ENCODE measurements around the gene C14orf93.

The C14orf93 gene

DNA sequence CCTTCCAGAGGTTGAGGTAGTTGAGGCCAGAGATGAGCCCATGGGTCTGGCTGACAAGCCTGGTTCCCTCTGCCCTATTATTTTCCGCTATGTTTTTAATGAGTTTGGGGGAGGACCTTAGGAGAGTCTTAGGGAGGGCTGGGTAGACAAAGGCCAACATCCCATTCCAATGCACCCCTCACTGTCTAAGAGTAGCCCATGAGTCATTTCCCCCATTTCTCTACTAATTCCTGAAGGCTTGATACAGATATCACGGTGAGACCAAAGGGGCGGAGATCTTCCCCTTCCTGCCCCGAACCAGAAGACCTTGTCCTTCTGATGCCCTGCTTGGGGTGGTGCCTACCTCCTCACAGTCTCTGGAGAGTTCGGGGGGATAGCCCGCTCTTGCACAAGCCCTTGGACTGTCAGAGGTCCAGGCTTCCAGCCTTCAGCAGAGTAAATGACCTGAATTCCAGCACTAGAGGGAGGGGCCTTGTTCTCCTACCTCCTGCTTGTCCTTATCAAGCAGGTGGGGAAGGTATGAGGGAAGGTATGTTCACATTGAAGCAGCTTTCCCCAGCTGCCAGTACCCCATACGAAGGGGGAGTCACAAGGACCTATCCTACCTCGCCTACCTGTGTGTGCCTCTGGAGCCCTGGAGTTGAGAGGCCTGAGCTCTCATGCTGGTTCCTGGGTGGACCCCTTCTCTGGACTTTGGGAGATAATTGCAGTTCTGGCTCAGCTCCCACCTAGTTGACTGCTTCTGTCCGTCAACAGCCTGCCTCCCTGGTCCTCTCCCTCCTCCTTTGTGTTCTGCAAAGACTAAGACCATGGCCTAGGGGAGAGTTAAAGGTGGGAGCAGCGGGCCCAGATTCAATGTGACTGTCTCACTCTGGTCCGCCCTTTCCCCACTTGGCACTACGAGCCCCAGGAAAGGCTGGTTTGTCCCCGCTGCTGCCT is 35.7 kb upstream of the C14orf93 start:
- DNase-seq: no peak

DNA sequence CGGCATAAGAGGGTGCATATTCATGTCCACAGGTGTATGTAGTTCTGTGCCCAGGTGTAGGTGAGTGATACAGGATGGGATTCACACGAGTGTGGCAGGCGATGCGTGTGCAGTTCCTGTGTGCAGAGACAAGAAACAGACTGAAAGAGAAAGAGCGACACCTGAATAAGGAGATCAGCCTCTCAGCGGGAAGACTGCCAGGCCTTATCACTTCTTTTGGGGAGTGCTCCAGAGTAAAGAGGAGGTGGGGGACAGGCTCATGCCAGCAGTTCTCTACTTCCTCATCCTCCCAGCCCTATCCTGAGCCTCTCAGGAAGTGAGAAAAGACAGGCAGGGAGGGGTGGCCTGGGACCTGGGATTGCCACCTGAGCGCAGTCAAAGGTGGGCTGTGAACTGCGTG is 34.9 kb upstream of the C14orf93 start:
- no peak for DNase-seq

- DNase-seq: no peak
Measured at GRCh38 chr14:23043754-23044153, 33.8 kb upstream of the C14orf93 start.

GRCh38 chr14:23043145-23043544 is 33.2 kb upstream of the C14orf93 start:
- no peak for DNase-seq

- no peak for DNase-seq
Measured at GRCh38 chr14:23042162-23042965, 32.4 kb upstream of the C14orf93 start, which contains the start of gene PSMB11. TSS of gene PSMB11 (plus strand) at chr14:23042212. CDS start at chr14:23042226, 14 bp downstream.

DNA sequence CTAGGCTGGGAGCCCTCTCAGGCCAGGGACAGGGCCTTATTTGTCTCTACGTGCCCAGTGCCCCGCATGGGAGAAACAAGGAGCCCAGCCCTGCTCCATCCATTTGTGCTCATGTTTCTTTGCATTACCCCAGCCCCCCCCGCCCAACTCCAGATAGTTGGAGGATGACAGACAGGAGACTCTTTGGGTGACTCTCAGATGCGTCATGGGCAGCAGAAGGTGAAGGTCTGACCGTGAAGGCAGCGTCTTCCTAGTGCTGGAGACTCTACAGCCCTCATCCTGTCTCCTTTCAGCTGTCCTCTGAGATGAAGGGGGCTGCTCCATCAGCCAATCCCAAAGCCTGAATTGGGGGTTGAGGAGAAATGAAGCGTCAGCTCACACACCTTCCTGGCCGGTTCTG is 31.8 kb upstream of the C14orf93 start:
- DNase-seq: no peak

- DNase-seq: no peak
Measured at GRCh38 chr14:23040100-23040499, 30.2 kb upstream of the C14orf93 start.

DNA sequence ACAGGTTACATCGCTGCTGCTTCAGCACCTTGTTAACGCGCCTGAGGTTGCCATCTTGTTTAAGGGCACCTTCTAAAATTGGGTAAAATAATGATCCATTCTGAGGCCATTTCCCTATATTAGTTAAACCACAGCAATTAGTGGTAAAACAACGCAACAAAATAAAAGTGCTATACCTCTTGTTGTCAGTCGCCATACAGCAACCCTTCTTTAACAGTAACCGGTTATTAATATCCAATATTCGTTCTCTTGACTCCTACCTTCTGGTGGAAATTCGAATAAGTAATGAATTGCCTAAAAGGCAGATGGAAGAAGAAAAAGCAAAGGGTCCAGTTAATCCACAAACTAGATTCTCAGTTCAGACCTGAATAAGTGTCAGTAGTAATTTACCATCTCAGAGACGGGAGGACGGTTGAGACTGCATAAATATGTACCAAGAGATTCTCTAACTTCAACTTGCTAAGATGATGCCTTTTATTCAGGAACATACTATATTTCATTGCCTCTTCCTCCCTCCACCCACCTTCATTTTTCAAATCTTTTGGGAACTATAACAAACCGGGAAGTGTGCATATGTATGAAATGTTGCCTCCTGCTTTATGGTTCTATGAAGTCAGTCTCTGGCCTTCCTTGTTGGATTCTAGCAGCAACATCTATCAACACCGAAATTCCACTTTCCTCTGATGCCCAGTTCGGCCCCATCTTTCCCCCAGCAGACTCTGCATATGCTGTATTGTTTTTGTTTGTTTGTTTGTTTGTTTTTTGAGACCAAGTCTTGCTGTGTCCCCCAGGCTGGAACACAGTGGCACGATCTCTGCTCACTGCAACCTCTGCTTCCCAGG is 25.6 kb upstream of the C14orf93 start:
- no peak for DNase-seq

- DNase-seq: no peak
Measured at GRCh38 chr14:23034498-23035302, 24.8 kb upstream of the C14orf93 start, which contains the start of gene PSMB5. TSS of gene PSMB5 (minus strand) at chr14:23034900. CDS start at chr14:23034881, 19 bp downstream.

- no peak for DNase-seq
Measured at GRCh38 chr14:23033801-23034497, 24.0 kb upstream of the C14orf93 start.

- no peak for DNase-seq
Measured at GRCh38 chr14:23033251-23033727, 23.3 kb upstream of the C14orf93 start.

GRCh38 chr14:23030936-23031335 is 21.0 kb upstream of the C14orf93 start:
- no peak for DNase-seq

GRCh38 chr14:23028799-23029198 is 18.9 kb upstream of the C14orf93 start:
- DNase-seq: no peak

GRCh38 chr14:23025151-23025814 is 15.3 kb upstream of the C14orf93 start:
- DNase-seq: no peak

GRCh38 chr14:23024612-23025075 is 14.7 kb upstream of the C14orf93 start:
- DNase-seq: no peak

DNA sequence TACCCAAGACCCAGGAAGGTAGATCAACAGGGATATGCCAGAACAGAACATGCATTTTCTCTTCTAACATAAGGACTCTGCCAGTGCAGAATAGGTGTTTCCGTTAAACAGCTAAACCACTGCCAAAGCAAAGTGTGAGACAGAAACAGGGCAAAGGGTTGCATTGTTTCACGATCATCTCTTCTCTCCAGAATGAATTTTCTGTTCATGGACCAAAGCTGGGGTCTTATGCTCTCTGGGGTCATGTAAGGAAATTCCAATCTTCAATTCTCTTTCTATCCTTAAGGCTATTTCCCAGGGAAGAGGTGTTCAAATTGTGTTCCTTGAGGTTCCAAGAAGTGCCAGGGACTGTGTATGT is 13.8 kb upstream of the C14orf93 start:
- no peak for DNase-seq

DNA sequence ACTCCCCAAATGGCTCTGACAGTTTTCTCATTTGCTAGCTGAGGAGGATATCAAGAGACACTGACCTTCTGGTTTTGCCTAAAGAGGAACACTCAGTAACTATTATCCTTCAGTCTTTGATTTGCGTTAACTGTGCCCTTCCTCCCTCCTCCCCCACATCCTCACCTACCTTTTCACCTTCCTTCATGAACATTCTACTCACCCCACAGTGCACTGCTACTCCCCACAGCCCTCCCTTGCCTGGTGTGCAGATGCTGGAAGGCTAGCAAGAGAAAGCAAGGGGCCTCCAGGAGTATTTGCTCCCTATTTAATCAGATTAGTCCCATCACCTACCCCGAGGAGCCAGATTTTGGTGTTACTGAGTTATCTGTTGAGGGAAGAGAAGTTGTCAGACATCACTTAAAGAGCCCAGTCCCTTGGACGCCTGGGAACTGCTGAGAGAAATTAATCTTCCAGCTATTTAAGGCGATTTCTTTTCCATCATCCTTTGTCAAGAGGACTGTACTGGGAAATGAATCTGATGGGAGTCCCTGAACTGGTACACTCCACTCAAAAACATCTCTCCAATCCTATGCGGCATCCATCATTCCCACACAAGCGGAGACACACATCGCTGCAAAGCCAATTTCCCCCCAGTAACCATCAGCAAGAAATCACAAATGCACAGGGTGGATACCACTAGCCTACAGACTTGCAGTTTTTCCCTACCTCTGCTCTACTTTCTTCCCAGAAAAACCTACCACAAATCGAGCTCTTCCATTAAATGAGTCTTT is 13.3 kb upstream of the C14orf93 start:
- no peak for DNase-seq

- DNase-seq: no peak
Measured at GRCh38 chr14:23021889-23022442, 12.0 kb upstream of the C14orf93 start.

DNA sequence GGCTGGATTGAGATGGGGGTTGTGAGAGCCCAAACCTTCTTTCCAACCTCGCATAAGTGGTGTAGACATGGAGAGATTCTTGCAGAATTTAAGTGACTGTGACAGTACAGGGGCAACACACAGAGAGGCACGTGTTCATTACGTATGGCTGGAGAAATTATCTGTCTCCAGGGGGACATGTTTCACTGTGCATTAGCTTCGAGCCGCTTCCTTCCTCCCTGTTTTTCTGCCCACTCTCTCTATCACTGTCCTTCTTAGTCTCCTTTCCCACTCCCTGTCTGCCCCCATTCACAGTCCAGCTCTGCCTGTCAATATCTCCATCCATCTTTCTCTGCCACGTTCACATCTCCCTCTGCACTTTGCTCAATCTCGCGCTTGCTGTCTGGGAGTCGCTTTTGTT is 11.5 kb upstream of the C14orf93 start:
- DNase-seq: no peak

Measured in cerebellar nuclear complex (tissue), 1 donor.